Activated T-cell treated with anti-CD3 and anti-CD28 coated beads for 48 hours (primary cell): ENCODE measurements around the gene KRTAP4-7.
"Not testable (repeated sequence)": the region's sequence is repeated elsewhere in the genome, so short reads cannot be mapped to it uniquely, and the experiment has no call there.

ENCODE experiments used
- DNase-seq: peaks from one replicate; pipeline ENCODE4 v3.0.0-alpha.2; 2020; ENCODE audit warnings: low read depth

KRTAP4-7 gene

GRCh38 chr17:41065016-41065689, 18.8 kb upstream of the KRTAP4-7 start:
- DNase-seq = not testable (repeated sequence)

- no peak for DNase-seq
Observed at GRCh38 chr17:41065829-41066624, 17.9 kb upstream of the KRTAP4-7 start, which contains the start of gene KRTAP2-4. Gene KRTAP2-4 (minus strand): TSS chr17:41065879. CDS start chr17:41065845, 34 bp downstream.

GRCh38 chr17:41067281-41067680, 16.7 kb upstream of the KRTAP4-7 start:
- no peak for DNase-seq

- no peak for DNase-seq
Observed at GRCh38 chr17:41069031-41069430, 14.9 kb upstream of the KRTAP4-7 start.

- no peak for DNase-seq
Observed at GRCh38 chr17:41071606-41072360, 12.2 kb upstream of the KRTAP4-7 start.

- DNase-seq = no peak
Observed at GRCh38 chr17:41073676-41074075, 10.3 kb upstream of the KRTAP4-7 start.

GRCh38 chr17:41076788-41077187, 7.2 kb upstream of the KRTAP4-7 start:
- DNase-seq = no peak

- no peak for DNase-seq
Observed at GRCh38 chr17:41082626-41083025, 1.3 kb upstream of the KRTAP4-7 start.

GRCh38 chr17:41083427-41083826, 523 bp upstream of the KRTAP4-7 start:
- DNase-seq = not testable (repeated sequence)

- DNase-seq = not testable (repeated sequence)
Observed at GRCh38 chr17:41088760-41089352, 4.9 kb downstream of the KRTAP4-7 start.

- no peak for DNase-seq
Observed at GRCh38 chr17:41096055-41096454, 12.1 kb downstream of the KRTAP4-7 start.

GRCh38 chr17:41098042-41098441, 14.1 kb downstream of the KRTAP4-7 start, which contains the start of gene KRTAP4-8:
Gene KRTAP4-8 (minus strand): TSS chr17:41098142. CDS start chr17:41098084, 58 bp downstream.
- no peak for DNase-seq

- DNase-seq = no peak
Observed at GRCh38 chr17:41098481-41098880, 14.5 kb downstream of the KRTAP4-7 start.

GRCh38 chr17:41099682-41100480, 15.9 kb downstream of the KRTAP4-7 start:
- not testable (repeated sequence) for DNase-seq

- DNase-seq = no peak
Observed at GRCh38 chr17:41101586-41102259, 17.8 kb downstream of the KRTAP4-7 start, which contains the start of gene KRTAP4-16. Gene KRTAP4-16 (minus strand): TSS chr17:41102209. CDS start chr17:41102209, 0 bp downstream.

- no peak for DNase-seq
Observed at GRCh38 chr17:41103896-41104295, 19.9 kb downstream of the KRTAP4-7 start.

- not testable (repeated sequence) for DNase-seq
Observed at GRCh38 chr17:41104386-41105038, 20.6 kb downstream of the KRTAP4-7 start.

GRCh38 chr17:41105347-41105746, 21.4 kb downstream of the KRTAP4-7 start, which contains the start of gene KRTAP4-9:
Gene KRTAP4-9 (plus strand): TSS chr17:41105389. CDS start chr17:41105389, 0 bp downstream.
- not testable (repeated sequence) for DNase-seq

GRCh38 chr17:41107941-41108450, 24.0 kb downstream of the KRTAP4-7 start:
- DNase-seq = no peak
